Neural cell (in vitro differentiated cells): ENCODE measurements around the gene BEND5.

ENCODE experiments used
- CTCF ChIP-seq: fragments of 450-650 bp; IDR thresholded peaks from 2 replicates; pipeline ENCODE4 v1.5.1; 2014; ENCODE audit warnings: antibody characterized with exemption, mild to moderate bottlenecking, moderate library complexity; ENCODE audit not compliant: poor library complexity, severe bottlenecking
- EZH2 ChIP-seq: fragments of 200-600, 300-800 bp; shearing (Covaris generic), sonication (generic); IDR thresholded peaks from 2 replicates; pipeline ENCODE4 v1.6.1; 2014; ENCODE audit warnings: antibody characterized with exemption, low read length, borderline replicate concordance, mild to moderate bottlenecking; ENCODE audit not compliant: insufficient read depth, poor library complexity, severe bottlenecking
- MXI1 ChIP-seq: fragments of 450-650 bp; conservative IDR thresholded peaks from 2 replicates; pipeline ENCODE4 v1.6.1; 2014; ENCODE audit warnings: antibody characterized with exemption, mild to moderate bottlenecking; ENCODE audit not compliant: poor library complexity, severe bottlenecking
- POLR2AphosphoS5 ChIP-seq: IDR thresholded peaks from 2 replicates; pipeline ENCODE4 v1.6.1; 2012
- RAD21 ChIP-seq: fragments of 450-650 bp; conservative IDR thresholded peaks from 2 replicates; pipeline ENCODE4 v1.6.1; 2014; ENCODE audit warnings: antibody characterized with exemption, mild to moderate bottlenecking, moderate library complexity
- REST ChIP-seq: IDR thresholded peaks from 2 replicates; pipeline ENCODE4 v1.6.1; 2012; ENCODE audit warnings: borderline replicate concordance
- SMC3 ChIP-seq: fragments of 450-650 bp; conservative IDR thresholded peaks from 2 replicates; pipeline ENCODE4 v1.6.1; 2014; ENCODE audit warnings: antibody characterized with exemption, mild to moderate bottlenecking, moderate library complexity; ENCODE audit not compliant: poor library complexity
- TAF1 ChIP-seq: IDR thresholded peaks from 2 replicates; pipeline ENCODE4 v1.6.1; 2012; ENCODE audit warnings: low read depth

- no peak for TF ChIP-seq POLR2AphosphoS5
- no peak for TF ChIP-seq CTCF
- TF ChIP-seq EZH2, result no peak
- TF ChIP-seq SMC3, result no peak
- no peak for TF ChIP-seq TAF1
- no peak for TF ChIP-seq RAD21
- TF ChIP-seq REST, result no peak
- TF ChIP-seq MXI1, result no peak
Observed at GRCh38 chr1:48820491-48820890, 43.8 kb upstream of the BEND5 start.
